KMS-11 (cell line): ENCODE data around the gene MYCT1.

Experiments used
- H2AFZ ChIP-seq: fragments of 200-600 bp; sonication (generic); 2 replicates; pipeline ENCODE4 v1.6.1; 2016; ENCODE audit warnings: antibody characterized with exemption, mixed run types, low read depth
- H3K27ac ChIP-seq: fragments of 200-600 bp; sonication (generic); 2 replicates; pipeline ENCODE4 v1.6.1; 2016; ENCODE audit warnings: mild to moderate bottlenecking, mixed run types
- H3K27me3 ChIP-seq: fragments of 200-600 bp; sonication (generic); 2 replicates; pipeline ENCODE4 v1.6.1; 2017; ENCODE audit warnings: mild to moderate bottlenecking, low read depth, mixed run types, moderate library complexity; ENCODE audit not compliant: insufficient read depth
- H3K36me3 ChIP-seq: fragments of 200-600 bp; sonication (generic); 2 replicates; pipeline ENCODE4 v1.6.1; 2017; ENCODE audit warnings: mild to moderate bottlenecking, mixed run types; ENCODE audit not compliant: insufficient read depth
- H3K4me1 ChIP-seq: fragments of 200-600 bp; sonication (generic); 2 replicates; pipeline ENCODE4 v1.6.1; 2016; ENCODE audit warnings: mild to moderate bottlenecking, low read depth, mixed run types; ENCODE audit not compliant: poor library complexity, severe bottlenecking
- H3K4me2 ChIP-seq: fragments of 200-600 bp; sonication (generic); 2 replicates; pipeline ENCODE4 v1.7.0; 2016; ENCODE audit warnings: mild to moderate bottlenecking, mixed run types
- H3K4me3 ChIP-seq: fragments of 200-600 bp; sonication (generic); IDR thresholded peaks from 2 replicates; pipeline ENCODE4 v1.6.1; 2017; ENCODE audit warnings: low read depth, low read length, mixed read lengths; ENCODE audit not compliant: insufficient read depth
- H3K79me2 ChIP-seq: fragments of 200-600 bp; sonication (generic); 2 replicates; pipeline ENCODE4 v1.6.1; 2016; ENCODE audit warnings: low read depth, mixed run types; ENCODE audit not compliant: insufficient read depth
- H3K9ac ChIP-seq: fragments of 200-600 bp; sonication (generic); 2 replicates; pipeline ENCODE4 v1.6.1; 2016; ENCODE audit warnings: mild to moderate bottlenecking, mixed run types
- H4K20me1 ChIP-seq: fragments of 200-600 bp; sonication (generic); 2 replicates; pipeline ENCODE4 v1.6.1; 2016; ENCODE audit warnings: mild to moderate bottlenecking, mixed run types; ENCODE audit not compliant: insufficient read depth
- TF ChIP-seq, protein P1 (sequence below): fragments of 200-600 bp; sonication (generic); conservative IDR thresholded peaks from 2 replicates; pipeline ENCODE4 v1.6.1; 2017; ENCODE audit warnings: low read depth, mild to moderate bottlenecking, antibody characterized with exemption, low read length, moderate library complexity, mixed read lengths

MYCT1 gene

DNA sequence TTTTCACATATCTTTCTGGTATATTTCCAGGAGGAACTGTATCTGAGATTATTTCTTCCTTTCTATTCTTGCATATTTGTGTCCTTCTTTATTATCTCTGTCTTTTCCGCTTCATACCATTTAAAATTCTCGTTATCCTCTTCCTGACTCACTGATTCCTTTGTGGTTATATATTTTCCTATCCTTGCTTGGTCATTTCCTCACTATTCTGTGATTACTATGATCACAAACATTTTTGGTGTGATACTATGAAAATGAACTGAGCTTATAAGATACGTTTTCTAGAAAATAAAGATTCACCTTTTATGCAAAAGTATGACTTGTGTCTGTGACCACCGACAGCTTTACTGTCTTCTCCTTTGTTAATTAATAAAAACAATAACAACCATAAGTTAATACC lies 26.5 kb upstream of the MYCT1 start:
- Histone ChIP-seq H4K20me1 (no peaks in the 10 kb centered on the region), H3K9ac (no peak overlapping the region), H3K36me3 (no peaks in the 10 kb centered on the region), H2AFZ (no peak overlapping the region), H3K27me3 (no peaks in the 10 kb centered on the region), H3K4me1 (no peaks in the 10 kb centered on the region), H3K79me2 (no peaks in the 10 kb centered on the region), H3K4me3 (no peak overlapping the region), H3K4me2 (no peak overlapping the region), H3K27ac (no peak overlapping the region)
- TF ChIP-seq, protein P1, sequence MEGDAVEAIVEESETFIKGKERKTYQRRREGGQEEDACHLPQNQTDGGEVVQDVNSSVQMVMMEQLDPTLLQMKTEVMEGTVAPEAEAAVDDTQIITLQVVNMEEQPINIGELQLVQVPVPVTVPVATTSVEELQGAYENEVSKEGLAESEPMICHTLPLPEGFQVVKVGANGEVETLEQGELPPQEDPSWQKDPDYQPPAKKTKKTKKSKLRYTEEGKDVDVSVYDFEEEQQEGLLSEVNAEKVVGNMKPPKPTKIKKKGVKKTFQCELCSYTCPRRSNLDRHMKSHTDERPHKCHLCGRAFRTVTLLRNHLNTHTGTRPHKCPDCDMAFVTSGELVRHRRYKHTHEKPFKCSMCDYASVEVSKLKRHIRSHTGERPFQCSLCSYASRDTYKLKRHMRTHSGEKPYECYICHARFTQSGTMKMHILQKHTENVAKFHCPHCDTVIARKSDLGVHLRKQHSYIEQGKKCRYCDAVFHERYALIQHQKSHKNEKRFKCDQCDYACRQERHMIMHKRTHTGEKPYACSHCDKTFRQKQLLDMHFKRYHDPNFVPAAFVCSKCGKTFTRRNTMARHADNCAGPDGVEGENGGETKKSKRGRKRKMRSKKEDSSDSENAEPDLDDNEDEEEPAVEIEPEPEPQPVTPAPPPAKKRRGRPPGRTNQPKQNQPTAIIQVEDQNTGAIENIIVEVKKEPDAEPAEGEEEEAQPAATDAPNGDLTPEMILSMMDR = no peak

DNA sequence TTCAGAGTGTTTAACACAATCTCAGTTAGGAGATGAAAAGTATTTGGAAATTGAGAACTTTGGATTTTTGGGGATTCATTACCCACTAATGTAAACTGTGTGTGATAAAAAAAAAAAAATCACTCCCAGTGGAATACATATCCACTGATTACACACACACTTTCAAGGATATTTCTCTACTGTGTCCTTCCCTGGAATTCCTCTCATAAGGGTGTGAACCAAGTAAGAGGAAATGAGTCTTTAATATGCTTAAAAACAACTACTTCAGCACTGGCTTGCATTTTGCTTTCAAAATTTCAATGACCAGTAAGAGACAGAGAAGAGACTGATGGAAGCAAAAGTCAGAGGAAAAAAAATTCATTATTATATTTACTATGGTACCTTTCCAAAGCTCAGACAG lies 24.5 kb upstream of the MYCT1 start:
- no peak overlapping the region for H2AFZ ChIP-seq
- H3K4me2 ChIP-seq = no peak overlapping the region

GRCh38 chr6:152680151-152680550 lies 17.5 kb upstream of the MYCT1 start:
- H3K9ac ChIP-seq = no peak overlapping the region

More for the DNA sequence above, 24.5 kb upstream of the MYCT1 start:
- Histone ChIP-seq H3K4me3 (no peak overlapping the region), H3K9ac (no peak overlapping the region), H3K36me3 (no peaks in the 10 kb centered on the region), H4K20me1 (no peaks in the 10 kb centered on the region), H3K27me3 (no peaks in the 10 kb centered on the region), H3K4me1 (no peaks in the 10 kb centered on the region), H3K27ac (no peak overlapping the region), H3K79me2 (no peaks in the 10 kb centered on the region)
- TF ChIP-seq, protein P1 = no peak

GRCh38 chr6:152680879-152681517 lies 16.7 kb upstream of the MYCT1 start:
- Histone ChIP-seq H3K9ac (no peak overlapping the region), H3K4me1 (no peaks in the 10 kb centered on the region), H3K27ac (no peak overlapping the region), H3K27me3 (no peaks in the 10 kb centered on the region), H2AFZ (no peak overlapping the region), H3K4me2 (no peak overlapping the region), H3K4me3 (no peak overlapping the region), H3K36me3 (no peaks in the 10 kb centered on the region), H4K20me1 (no peaks in the 10 kb centered on the region), H3K79me2 (no peaks in the 10 kb centered on the region)
- TF ChIP-seq, protein P1 = no peak

More at GRCh38 chr6:152680151-152680550, 17.5 kb upstream of the MYCT1 start:
- TF ChIP-seq, protein P1 = no peak
- Histone ChIP-seq H3K4me2 (no peak overlapping the region), H3K27me3 (no peaks in the 10 kb centered on the region), H3K27ac (no peak overlapping the region), H4K20me1 (no peaks in the 10 kb centered on the region), H3K4me3 (no peak overlapping the region), H3K79me2 (no peaks in the 10 kb centered on the region), H2AFZ (no peak overlapping the region), H3K36me3 (no peaks in the 10 kb centered on the region), H3K4me1 (no peaks in the 10 kb centered on the region)
